Esophagus squamous epithelium (tissue), 4 donors: ENCODE results near the gene TMEFF2.
A peak's percentile ranks its signal among the peaks of the same experiment; 100 is the strongest.

Source experiments
- CTCF ChIP-seq, 6 experiments: fragments of 450-650 bp in 4 of 6; fragments of 200-600 bp in 2 of 6; sonication (generic) in 2 of 6; IDR thresholded peaks; one replicate each; pipeline ENCODE4 v1.5.1; 2016 to 2019; ENCODE audit warnings: antibody characterized with exemption in 6 of 6, mild to moderate bottlenecking in 4 of 6, moderate library complexity in 4 of 6
- POLR2A ChIP-seq, 4 donors: fragments of 450-650 bp; IDR thresholded peaks; one replicate each; pipeline ENCODE4 v1.6.1; 2017; ENCODE audit warnings: antibody characterized with exemption in 4 of 4, mild to moderate bottlenecking in 4 of 4, moderate library complexity in 3 of 4

- peak in 2 of 6 experiments; percentile 16 to 42 for TF ChIP-seq CTCF (IDR thresholded peaks at IDR 0.05)
- TF ChIP-seq POLR2A (IDR thresholded peaks at IDR 0.05) = no peak
Measured at GRCh38 chr2:192190474-192190873, 4.3 kb downstream of the TMEFF2 start.
